Measurements from ENCODE around the gene GABPB1. TPM values are rescaled to one million over a fixed set of nuclear protein-coding genes. Genes with fewer than 3 reads are reported as not detected.

GABPB1 gene
- total and polyA plus RNA-seq, 2 of the 13 experiments (the other 11 are each of a cell fraction or from before 2014, with no cell fraction given), result 17.5 to 39.5 TPM

GRCh38 chr15:50244959-50245624, 109.9 kb downstream of the GABPB1 start (continued):
- TF ChIP-seq MYPOP (CRISPR knock-in tag; IDR thresholded peaks at IDR 0.05), result no peak
- TF ChIP-seq ESRRA (CRISPR knock-in tag; IDR thresholded peaks at IDR 0.05; ENCODE audit: low read depth), result 0 out of 2 replicates have a peak, but pooled peaks have one; percentile 24
- no peak for TF ChIP-seq ZNF556 (CRISPR knock-in tag; IDR thresholded peaks at IDR 0.05; ENCODE audit: borderline replicate concordance)
- no peak for TF ChIP-seq SAP130 (CRISPR knock-in tag; IDR thresholded peaks at IDR 0.05; ENCODE audit: low read depth)
- no peak for TF ChIP-seq HNF1A (IDR thresholded peaks at IDR 0.05; ENCODE audit: low read depth)
- no peak for TF ChIP-seq HNF1A (CRISPR knock-in tag; IDR thresholded peaks at IDR 0.05; ENCODE audit: borderline replicate concordance)
- no peak for TF ChIP-seq ZSCAN20 (CRISPR knock-in tag; IDR thresholded peaks at IDR 0.05; ENCODE audit: borderline replicate concordance)
- 0 out of 2 replicates have a peak, but pooled peaks have one; percentile 36 for TF ChIP-seq FOXP4 (CRISPR knock-in tag; IDR thresholded peaks at IDR 0.05)
- no peak for TF ChIP-seq ZNF280B (CRISPR knock-in tag; IDR thresholded peaks at IDR 0.05; ENCODE audit: borderline replicate concordance)
- TF ChIP-seq FOXK1 (CRISPR knock-in tag; IDR thresholded peaks at IDR 0.05; ENCODE audit: borderline replicate concordance, low read depth), result peak; percentile 25; the same call in 1 of the 2 replicates
- TF ChIP-seq BCL6 (CRISPR knock-in tag; IDR thresholded peaks at IDR 0.05), result peak; percentile 51
- no peak for TF ChIP-seq CSRNP1 (CRISPR knock-in tag; IDR thresholded peaks at IDR 0.05)
- TF ChIP-seq ZNF598 (CRISPR knock-in tag; IDR thresholded peaks at IDR 0.05; ENCODE audit: borderline replicate concordance), result no peak
- peak; percentile 58 for TF ChIP-seq SKI (IDR thresholded peaks at IDR 0.05; ENCODE audit: partially characterized antibody)
- peak; percentile 76 for TF ChIP-seq SALL1 (CRISPR knock-in tag; IDR thresholded peaks at IDR 0.05)
- no peak for TF ChIP-seq CEBPB (IDR thresholded peaks at IDR 0.05; ENCODE audit: borderline replicate concordance, low read depth, low read length)
- TF ChIP-seq SUZ12 (IDR thresholded peaks at IDR 0.05; ENCODE audit: low read depth, low read length), result no peak
- no peak for TF ChIP-seq RFX5 (IDR thresholded peaks at IDR 0.05; ENCODE audit: low read depth, low read length)
- TF ChIP-seq ZMYM3 (CRISPR knock-in tag; IDR thresholded peaks at IDR 0.05), result peak; percentile 42; the same call in 1 of the 2 replicates

All from HepG2 (cell line).